GM10847 (cell line): Measurements from ENCODE around the gene CCDC159.
A peak's percentile ranks its signal among the peaks of the same experiment; 100 is the strongest.

ENCODE experiments used
- POLR2A ChIP-seq: IDR thresholded peaks from 2 replicates; pipeline ENCODE4 v1.6.1; 2011; ENCODE audit not compliant: insufficient read length; ENCODE audit errors: extremely low read depth

CCDC159 gene

GRCh38 chr19:11332822-11333221 lies 13.5 kb upstream of the CCDC159 start:
- no peak for TF ChIP-seq POLR2A

- no peak for TF ChIP-seq POLR2A
These were observed 10.7 kb upstream of the CCDC159 start for GRCh38 chr19:11335449-11336146.

GRCh38 chr19:11337080-11337479 lies 9.2 kb upstream of the CCDC159 start:
- no peak for TF ChIP-seq POLR2A

DNA sequence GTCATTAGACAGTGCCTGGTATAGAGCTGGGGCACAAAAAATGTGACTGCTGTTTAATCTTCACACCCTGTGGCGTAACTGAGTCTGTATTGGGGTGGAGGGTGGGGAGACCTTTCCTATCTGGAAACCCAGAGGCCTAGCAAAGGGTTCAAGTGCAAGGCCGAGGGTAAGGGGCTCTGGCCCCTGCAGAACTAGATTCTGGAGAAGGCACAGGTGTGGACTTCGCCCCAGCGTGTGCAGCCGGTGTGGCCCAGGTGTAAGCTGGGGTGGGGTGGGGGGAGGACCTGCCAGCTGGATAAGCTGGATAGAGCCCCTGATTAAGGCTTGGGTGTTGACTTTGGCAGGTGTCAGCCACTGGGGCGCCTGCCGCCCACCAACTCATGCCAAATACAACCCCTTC lies 8.2 kb upstream of the CCDC159 start:
- TF ChIP-seq POLR2A = no peak

GRCh38 chr19:11338569-11339253 lies 7.6 kb upstream of the CCDC159 start:
- TF ChIP-seq POLR2A = no peak

DNA sequence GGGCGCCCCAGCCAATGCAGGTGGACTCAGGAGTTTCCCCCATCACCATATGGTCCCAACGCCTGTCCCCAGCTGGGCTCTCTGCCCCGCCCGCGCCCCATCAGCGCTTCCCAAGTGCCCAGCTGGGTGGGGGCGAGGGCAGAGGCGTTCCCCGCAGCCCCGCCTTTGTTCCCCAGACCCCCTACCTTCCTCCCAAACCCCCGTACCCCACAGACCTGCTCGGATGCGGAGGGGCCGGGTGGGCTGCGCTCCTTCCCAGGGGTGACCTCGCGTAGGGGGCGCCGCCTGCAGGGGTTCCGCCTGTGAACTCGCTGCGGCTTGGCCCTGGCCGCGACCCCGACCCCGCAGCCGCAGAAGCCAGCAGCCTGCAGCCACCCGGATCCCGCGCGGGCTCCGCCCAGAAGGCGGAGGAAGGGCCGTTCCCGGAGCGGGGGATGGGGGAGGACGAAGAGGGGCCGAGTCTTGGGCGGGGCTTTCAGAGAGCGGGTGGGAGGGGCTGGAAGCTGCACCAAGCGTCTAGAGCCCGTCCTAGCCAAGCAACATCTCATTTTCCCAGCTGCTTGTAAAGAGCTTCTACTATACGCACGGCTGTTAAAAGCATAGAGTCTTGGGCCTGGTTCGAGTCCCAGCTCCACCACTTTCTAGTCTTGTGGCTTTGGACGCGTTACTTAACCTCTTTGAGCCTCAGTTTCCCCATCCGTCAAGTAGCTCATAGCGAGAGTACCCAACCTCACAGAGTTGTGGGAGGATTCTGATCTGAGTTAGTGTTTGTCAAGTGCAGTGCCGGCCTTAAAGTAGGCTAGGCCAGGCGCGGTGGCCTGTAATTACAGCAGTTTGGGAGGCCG lies 6.8 kb upstream of the CCDC159 start, which contains the start of gene RAB3D:
TSS of gene RAB3D (minus strand) at position 404 of the 845 bp plus-strand sequence. CDS start 2,258 bp downstream, outside the sequence.
- TF ChIP-seq POLR2A = peak; percentile 52

- TF ChIP-seq POLR2A = no peak
These were observed 3.9 kb upstream of the CCDC159 start for GRCh38 chr19:11342429-11342828.

- no peak for TF ChIP-seq POLR2A
These were observed 1.1 kb upstream of the CCDC159 start for GRCh38 chr19:11345122-11345803.

GRCh38 chr19:11347546-11348039 lies 1.3 kb downstream of the CCDC159 start:
- no peak for TF ChIP-seq POLR2A

DNA sequence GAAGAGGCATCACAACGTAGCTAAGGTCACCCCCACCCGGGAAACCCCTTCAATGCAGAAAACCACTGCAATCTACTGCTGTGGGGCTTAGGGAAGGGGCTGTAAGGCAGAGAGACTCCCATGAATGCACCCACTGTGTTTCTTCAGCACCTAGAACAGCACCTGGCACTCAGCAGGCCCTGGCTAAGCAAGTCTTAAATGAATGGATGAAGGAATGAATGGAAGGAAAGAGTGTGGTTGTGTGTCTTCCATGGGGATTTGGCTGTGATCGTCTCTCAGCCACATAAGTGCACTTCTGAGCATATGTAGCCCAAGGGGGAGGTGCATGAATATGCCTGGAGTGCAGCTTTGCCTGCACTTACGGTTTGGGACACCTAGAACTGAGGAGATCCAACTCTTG lies 2.9 kb downstream of the CCDC159 start:
- no peak for TF ChIP-seq POLR2A

DNA sequence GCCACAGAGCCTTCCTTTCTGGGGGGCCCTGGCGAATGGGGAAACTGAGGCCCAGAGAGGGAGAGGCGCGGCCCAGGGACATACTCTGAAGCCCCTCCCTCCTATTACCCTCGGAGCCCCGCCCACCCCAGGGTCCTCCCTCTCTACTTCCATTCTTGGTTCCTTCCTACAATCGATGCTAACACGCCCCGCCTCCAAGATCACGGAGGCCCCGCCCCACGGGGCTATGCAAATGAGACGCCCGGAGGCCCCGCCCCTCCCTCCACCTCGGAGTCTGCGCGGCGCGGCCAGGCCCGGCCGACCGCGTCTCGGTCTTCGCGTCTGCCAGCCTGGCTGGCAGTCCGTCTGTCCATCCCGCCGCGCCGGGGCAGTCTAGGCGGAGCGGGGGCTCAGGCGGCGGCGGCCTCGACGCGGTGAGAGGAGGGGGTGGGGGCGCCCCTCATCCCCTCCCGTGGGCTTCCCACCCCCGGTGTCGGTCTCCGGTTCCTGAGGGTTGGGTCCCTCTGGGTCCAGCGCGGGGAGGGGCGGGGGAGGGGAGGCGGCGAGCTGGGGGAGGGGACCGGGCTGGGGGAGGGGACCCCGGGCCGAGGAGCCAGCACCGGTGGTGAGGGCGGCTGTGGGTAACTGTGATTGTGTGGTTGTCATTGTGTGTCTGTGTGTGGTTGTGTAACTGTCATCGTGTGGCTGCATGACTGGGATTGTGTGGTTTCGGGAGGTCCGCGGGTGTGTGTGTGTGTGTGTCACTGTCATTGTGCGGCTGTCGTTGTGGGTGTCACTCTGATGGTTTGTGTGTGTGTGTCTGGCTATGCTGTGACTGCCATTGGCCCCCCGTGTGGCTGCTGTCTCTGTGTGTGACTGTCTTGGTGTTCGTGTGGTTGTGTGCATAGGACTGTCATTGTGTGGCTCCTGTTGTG lies 9.1 kb downstream of the CCDC159 start, which contains the start of gene PLPPR2:
TSS of gene PLPPR2 (plus strand) at position 273 of the 914 bp plus-strand sequence. CDS start 2,242 bp downstream, outside the sequence.
- peak; percentile 13 for TF ChIP-seq POLR2A

GRCh38 chr19:11356074-11356397 lies 9.7 kb downstream of the CCDC159 start:
- TF ChIP-seq POLR2A = no peak

GRCh38 chr19:11356676-11357550 lies 10.6 kb downstream of the CCDC159 start:
- TF ChIP-seq POLR2A = no peak
